Measurements from ENCODE around the gene CENPK. TPM values are rescaled to one million over a fixed set of nuclear protein-coding genes. Genes with fewer than 3 reads are reported as not detected.

The CENPK gene
- total and polyA plus RNA-seq, 9 of the 15 experiments (the other 6 are each of a cell fraction or from before 2014, with no cell fraction given), result 30.8 to 134 (median 69.0) TPM

- TF ChIP-seq BRF2 (IDR thresholded peaks at IDR 0.05; ENCODE audit: borderline replicate concordance, insufficient read depth, insufficient read length), result no peak
- peak; percentile 64; the same call in 1 of the 2 replicates for TF ChIP-seq CXXC5 (CRISPR knock-in tag; IDR thresholded peaks at IDR 0.05)
- TF ChIP-seq PML (IDR thresholded peaks at IDR 0.05; ENCODE audit: low read length), result 0 out of 2 replicates have a peak, but pooled peaks have one; percentile 29
- TF ChIP-seq, protein P1, sequence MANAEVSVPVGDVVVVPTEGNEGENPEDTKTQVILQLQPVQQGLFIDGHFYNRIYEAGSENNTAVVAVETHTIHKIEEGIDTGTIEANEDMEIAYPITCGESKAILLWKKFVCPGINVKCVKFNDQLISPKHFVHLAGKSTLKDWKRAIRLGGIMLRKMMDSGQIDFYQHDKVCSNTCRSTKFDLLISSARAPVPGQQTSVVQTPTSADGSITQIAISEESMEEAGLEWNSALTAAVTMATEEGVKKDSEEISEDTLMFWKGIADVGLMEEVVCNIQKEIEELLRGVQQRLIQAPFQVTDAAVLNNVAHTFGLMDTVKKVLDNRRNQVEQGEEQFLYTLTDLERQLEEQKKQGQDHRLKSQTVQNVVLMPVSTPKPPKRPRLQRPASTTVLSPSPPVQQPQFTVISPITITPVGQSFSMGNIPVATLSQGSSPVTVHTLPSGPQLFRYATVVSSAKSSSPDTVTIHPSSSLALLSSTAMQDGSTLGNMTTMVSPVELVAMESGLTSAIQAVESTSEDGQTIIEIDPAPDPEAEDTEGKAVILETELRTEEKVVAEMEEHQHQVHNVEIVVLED (CRISPR knock-in tag; IDR thresholded peaks at IDR 0.05), result no peak
These were observed 81.2 kb downstream of the CENPK start, which contains the start of gene ADAMTS6 (continued) for GRCh38 chr5:65481635-65482295.

DNA sequence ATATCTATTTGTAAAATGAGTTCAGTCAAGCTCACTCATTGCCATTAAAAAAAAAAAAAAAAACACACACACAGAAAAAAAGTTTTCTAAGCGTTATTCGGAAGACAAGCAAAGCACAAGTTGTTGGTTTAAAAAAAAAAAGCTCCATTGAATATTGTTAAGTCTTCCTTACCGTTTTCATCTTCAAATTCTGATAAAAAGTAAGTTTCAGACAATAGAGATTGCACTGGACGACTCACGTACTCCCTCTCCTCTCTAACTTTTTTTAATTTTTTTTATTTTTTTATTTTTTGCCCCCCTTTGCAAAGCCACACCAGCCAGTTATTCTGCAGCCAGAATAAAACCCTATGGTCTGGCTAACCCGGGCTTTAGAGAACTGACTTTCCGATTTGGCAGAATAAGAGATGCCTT lies 81.8 kb downstream of the CENPK start:
- in situ Hi-C loops (cut with MboI), result loop anchor here (5.0 to 25.0 kb wide), 4 partner anchors 274 to 844 kb away; no protein-coding TSS in a partner anchor
- H2AFZ ChIP-seq (ENCODE audit: low read depth, low read length), result peak overlapping the region; percentile 85
- ChIA-PET CTCF (ENCODE audit: low intra/inter-chr PET ratio) (interaction anchor here (0.5 kb wide), 1 partner anchor 292 kb away, joined by 3 read pairs; no protein-coding TSS in a partner anchor), POLR2A (interaction anchor here (0.7 to 1.8 kb wide), 5 partner anchors 10 to 524 kb away, joined by 3 to 8 read pairs (median 4); partner anchors contain the start of genes CENPK and PPWD1)
- 0% methylated on average over 7 of the region's 7 CpGs for WGBS (ENCODE audit: insufficient coverage, low coverage, missing lambda C conversion rate)
- H3K9me3 ChIP-seq (replicated peaks; ENCODE audit: control insufficient read depth, insufficient read depth, low read depth, low read length), result no peaks in the 10 kb centered on the region
- H3K4me3 ChIP-seq, result peak overlapping the region; percentile 50
- H4K20me1 ChIP-seq (replicated peaks; ENCODE audit: control insufficient read depth, insufficient read depth, low read length), result no peaks in the 10 kb centered on the region
- peak overlapping the region; percentile 87 for H3K4me2 ChIP-seq (ENCODE audit: insufficient read depth, low read length)
- no peaks in the 10 kb centered on the region for H3K36me3 ChIP-seq (ENCODE audit: control insufficient read depth, insufficient read depth, low read length)
- FAIRE-seq (no peak), ATAC-seq (peak; percentile 35), DNase-seq (ENCODE audit: extremely low read depth in 1 of 4, low spot score in 3 of 4) (peak in 1 of 4 experiments; percentile 16)
- no peaks in the 10 kb centered on the region for H3K27me3 ChIP-seq (ENCODE audit: control insufficient read depth in 2 of 2, insufficient read depth in 2 of 2, low read length in 2 of 2)
- H3K9ac ChIP-seq (ENCODE audit: insufficient read depth in 1 of 2, low read depth in 2 of 2, low read length in 2 of 2), result peak overlapping the region; percentile 58 to 72; a peak in 3 of 4 replicates
- H3K79me2 ChIP-seq (ENCODE audit: control insufficient read depth, insufficient read depth, low read length), result peaks cover 16% of the 10 kb centered on the region; the same call in 2 of the 3 replicates
- intact Hi-C loops (cut with micrococcal nuclease), result loop anchor here (5.0 kb wide), 4 partner anchors 81 to 444 kb away; partner anchors contain the start of genes CENPK and PPWD1
- BruUV-seq (replicated peaks), result no TSS peak
- TF ChIP-seq, protein P2, sequence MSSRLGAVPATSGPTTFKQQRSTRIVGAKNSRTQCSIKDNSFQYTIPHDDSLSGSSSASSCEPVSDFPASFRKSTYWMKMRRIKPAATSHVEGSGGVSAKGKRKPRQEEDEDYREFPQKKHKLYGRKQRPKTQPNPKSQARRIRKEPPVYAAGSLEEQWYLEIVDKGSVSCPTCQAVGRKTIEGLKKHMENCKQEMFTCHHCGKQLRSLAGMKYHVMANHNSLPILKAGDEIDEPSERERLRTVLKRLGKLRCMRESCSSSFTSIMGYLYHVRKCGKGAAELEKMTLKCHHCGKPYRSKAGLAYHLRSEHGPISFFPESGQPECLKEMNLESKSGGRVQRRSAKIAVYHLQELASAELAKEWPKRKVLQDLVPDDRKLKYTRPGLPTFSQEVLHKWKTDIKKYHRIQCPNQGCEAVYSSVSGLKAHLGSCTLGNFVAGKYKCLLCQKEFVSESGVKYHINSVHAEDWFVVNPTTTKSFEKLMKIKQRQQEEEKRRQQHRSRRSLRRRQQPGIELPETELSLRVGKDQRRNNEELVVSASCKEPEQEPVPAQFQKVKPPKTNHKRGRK (tag; IDR thresholded peaks at IDR 0.05), result peak; percentile 21; the same call in 1 of the 2 replicates
- no peak for TF ChIP-seq ZBTB34 (CRISPR knock-in tag; IDR thresholded peaks at IDR 0.05)
- peaks cover 0 to 11% of the 10 kb centered on the region in 2 experiments; a peak in 1 of 5 replicates for H3K4me1 ChIP-seq (replicated peaks in 1 of 2; ENCODE audit: control insufficient read depth in 2 of 2, insufficient read depth in 2 of 2, low read length in 2 of 2)
- no peaks in the 10 kb centered on the region for H3K9me1 ChIP-seq (ENCODE audit: control insufficient read depth, insufficient read depth, low read length)
- peak overlapping the region; percentile 89 for H3K27ac ChIP-seq (ENCODE audit: extremely low read depth, low read depth, low read length)

Data from K562 (cell line).